Upper lobe of left lung (tissue), 6 donors: ENCODE data around the gene SPINK7. TPM values are rescaled to one million over a fixed set of nuclear protein-coding genes. Genes with fewer than 3 reads are reported as not detected.
A peak's percentile ranks its signal among the peaks of the same experiment; 100 is the strongest.
"Not testable (repeated sequence)": the region's sequence is repeated elsewhere in the genome, so short reads cannot be mapped to it uniquely, and the experiment has no call there.

ENCODE experiments used
- ATAC-seq, 2 donors: fragments of 200-7000 bp; cut with Tn5 transposase; one replicate each; pipeline ENCODE4 v1.9.1; 2022; ENCODE audit warnings: mild to moderate bottlenecking in 2 of 2, moderate library complexity in 2 of 2; ENCODE audit not compliant: low FRiP score in 2 of 2
- DNase-seq, 2 donors: peaks; one replicate each; pipeline ENCODE4 v3.0.0-alpha.2; 2019 to 2020
- H3K27ac ChIP-seq, 4 donors: fragments of 200-600 bp; sonication (generic); one replicate each; pipeline ENCODE4 v1.5.1; 2016 to 2019
- H3K27me3 ChIP-seq, 4 donors: fragments of 200-600 bp; sonication (generic); one replicate each; pipeline ENCODE4 v1.5.1; 2017 to 2019
- H3K36me3 ChIP-seq, 4 donors: fragments of 200-600 bp; sonication (generic); one replicate each; pipeline ENCODE4 v1.5.1; 2016 to 2019
- H3K4me1 ChIP-seq, 4 donors: fragments of 200-600 bp; sonication (generic); one replicate each; pipeline ENCODE4 v1.5.1; 2018 to 2019
- H3K4me3 ChIP-seq, 4 donors: fragments of 200-600 bp; sonication (generic); one replicate each; pipeline ENCODE4 v1.5.1; 2017 to 2019; ENCODE audit warnings: mild to moderate bottlenecking in 2 of 4, moderate library complexity in 1 of 4
- H3K9me3 ChIP-seq, 4 donors: fragments of 200-600 bp; sonication (generic); one replicate each; pipeline ENCODE4 v1.5.1; 2018 to 2019
- EP300 ChIP-seq, 4 donors: sonication (generic); formaldehyde crosslinking; IDR thresholded peaks; one replicate each; pipeline ENCODE4 v1.5.1; 2017; ENCODE audit warnings: antibody characterized with exemption in 4 of 4, control low read depth in 2 of 4
- POLR2A ChIP-seq, 4 donors: fragments of 450-650 bp; IDR thresholded peaks; one replicate each; pipeline ENCODE4 v1.5.1; 2016 to 2017; ENCODE audit warnings: antibody characterized with exemption in 4 of 4, mild to moderate bottlenecking in 2 of 4
- POLR2AphosphoS5 ChIP-seq, 2 donors: sonication (generic); formaldehyde crosslinking; IDR thresholded peaks; one replicate each; pipeline ENCODE4 v1.5.1; 2017; ENCODE audit warnings: antibody characterized with exemption in 2 of 2
- WGBS, 2 donors: methylation state at CpG; one replicate each; pipeline ENCODE4 v1.1.5; 2017 to 2018; 5-methylcytosine and 5-hydroxymethylcytosine counted together
- total RNA-seq, 6 donors: library from RNA; depleted of rRNA in 4 of 6; stranded (reverse); fragments of >200 nt in 4 of 6; gene quantifications; one replicate each; pipeline versions ENCODE4 v1.1.0 to v1.2.1, GENCODE V29; 2016 to 2021
- TF ChIP-seq, protein P1 (sequence below), 6 experiments: fragments of 450-650 bp in 4 of 6; fragments of 200-600 bp in 2 of 6; sonication (generic) in 2 of 6; IDR thresholded peaks; one replicate each; pipeline ENCODE4 v1.5.1; 2016 to 2019; ENCODE audit warnings: antibody characterized with exemption in 6 of 6
- donor health status: DM: no; HTN: no; CAD: no; lungs with moderate emphysema.
- donor health status: DM: no; HTN: yes; CAD: no; lungs with severe emphysema.

SPINK7 gene
- not detected for total RNA-seq

DNA sequence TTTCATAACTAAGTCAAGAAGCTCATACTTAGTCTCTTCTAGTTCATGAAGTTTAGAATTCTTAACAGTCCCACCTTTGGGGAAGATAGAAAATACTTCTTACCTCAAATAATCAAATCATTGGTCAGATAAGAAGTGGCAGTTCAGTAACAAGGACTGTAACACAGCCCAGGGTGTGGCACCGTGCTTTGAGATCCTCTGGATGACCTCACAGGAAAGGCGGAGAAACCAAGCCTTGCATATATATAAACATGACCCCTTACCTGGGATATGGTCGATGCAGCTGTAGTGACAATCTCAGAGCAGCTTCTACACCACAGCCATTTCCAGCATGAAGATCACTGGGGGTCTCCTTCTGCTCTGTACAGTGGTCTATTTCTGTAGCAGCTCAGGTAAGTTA, at the start of gene SPINK7:
Gene SPINK7 (plus strand): TSS at position 271 of the 400 bp plus-strand sequence. CDS start 61 bp downstream, at position 332.
- ATAC-seq, result no peak
- TF ChIP-seq POLR2AphosphoS5 (IDR thresholded peaks at IDR 0.05) (no peak), EP300 (IDR thresholded peaks at IDR 0.05) (no peak), POLR2A (IDR thresholded peaks at IDR 0.05) (no peak)
- TF ChIP-seq, protein P1, sequence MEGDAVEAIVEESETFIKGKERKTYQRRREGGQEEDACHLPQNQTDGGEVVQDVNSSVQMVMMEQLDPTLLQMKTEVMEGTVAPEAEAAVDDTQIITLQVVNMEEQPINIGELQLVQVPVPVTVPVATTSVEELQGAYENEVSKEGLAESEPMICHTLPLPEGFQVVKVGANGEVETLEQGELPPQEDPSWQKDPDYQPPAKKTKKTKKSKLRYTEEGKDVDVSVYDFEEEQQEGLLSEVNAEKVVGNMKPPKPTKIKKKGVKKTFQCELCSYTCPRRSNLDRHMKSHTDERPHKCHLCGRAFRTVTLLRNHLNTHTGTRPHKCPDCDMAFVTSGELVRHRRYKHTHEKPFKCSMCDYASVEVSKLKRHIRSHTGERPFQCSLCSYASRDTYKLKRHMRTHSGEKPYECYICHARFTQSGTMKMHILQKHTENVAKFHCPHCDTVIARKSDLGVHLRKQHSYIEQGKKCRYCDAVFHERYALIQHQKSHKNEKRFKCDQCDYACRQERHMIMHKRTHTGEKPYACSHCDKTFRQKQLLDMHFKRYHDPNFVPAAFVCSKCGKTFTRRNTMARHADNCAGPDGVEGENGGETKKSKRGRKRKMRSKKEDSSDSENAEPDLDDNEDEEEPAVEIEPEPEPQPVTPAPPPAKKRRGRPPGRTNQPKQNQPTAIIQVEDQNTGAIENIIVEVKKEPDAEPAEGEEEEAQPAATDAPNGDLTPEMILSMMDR (IDR thresholded peaks at IDR 0.05), result no peak
- Histone ChIP-seq H3K9me3 (no peaks in the 10 kb centered on the region), H3K4me3 (no peak within 1 kb of the TSS), H3K4me1 (no peaks in the 10 kb centered on the region), H3K27ac (no peak within 1 kb of the TSS), H3K27me3 (no peaks in the 10 kb centered on the region), H3K36me3 (no peaks in the 10 kb centered on the region)
- 65 to 79% methylated on average over 3 of the region's 3 CpGs for WGBS, 2 donors
- no peak for DNase-seq

DNA sequence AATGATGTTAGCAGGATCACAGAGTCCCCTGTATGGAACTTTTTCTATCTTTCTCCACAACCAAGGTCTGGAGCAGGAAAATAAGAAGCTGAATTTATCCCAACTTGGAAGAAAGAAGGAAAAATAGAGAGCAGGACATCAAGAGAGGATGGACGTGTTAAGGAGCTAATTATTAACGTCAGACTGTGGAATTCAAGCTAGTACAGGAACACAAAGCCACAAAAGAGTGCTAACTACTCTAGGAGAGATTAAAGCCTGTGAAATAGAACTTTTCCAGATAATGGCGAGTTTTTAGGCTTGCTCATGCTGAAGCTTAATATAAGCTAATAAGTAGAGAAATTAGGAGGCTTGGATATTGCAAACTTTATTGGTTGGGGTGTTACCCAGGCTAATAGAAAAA, 44.3 kb upstream of the SPINK7 start:
- DNase-seq (no peak), ATAC-seq (no peak)
- no peak overlapping the region for H3K4me3 ChIP-seq
- no peaks in the 10 kb centered on the region for H3K4me1 ChIP-seq
- H3K27me3 ChIP-seq, result no peaks in the 10 kb centered on the region
- H3K9me3 ChIP-seq, result no peaks in the 10 kb centered on the region
- H3K27ac ChIP-seq, result no peak overlapping the region
- TF ChIP-seq, protein P1 (IDR thresholded peaks at IDR 0.05), result no peak
- TF ChIP-seq POLR2AphosphoS5 (IDR thresholded peaks at IDR 0.05) (no peak), EP300 (IDR thresholded peaks at IDR 0.05) (no peak), POLR2A (IDR thresholded peaks at IDR 0.05) (no peak)
- 52 to 60% methylated on average over 3 of the region's 3 CpGs for WGBS, 2 donors
- H3K36me3 ChIP-seq, result no peaks in the 10 kb centered on the region

DNA sequence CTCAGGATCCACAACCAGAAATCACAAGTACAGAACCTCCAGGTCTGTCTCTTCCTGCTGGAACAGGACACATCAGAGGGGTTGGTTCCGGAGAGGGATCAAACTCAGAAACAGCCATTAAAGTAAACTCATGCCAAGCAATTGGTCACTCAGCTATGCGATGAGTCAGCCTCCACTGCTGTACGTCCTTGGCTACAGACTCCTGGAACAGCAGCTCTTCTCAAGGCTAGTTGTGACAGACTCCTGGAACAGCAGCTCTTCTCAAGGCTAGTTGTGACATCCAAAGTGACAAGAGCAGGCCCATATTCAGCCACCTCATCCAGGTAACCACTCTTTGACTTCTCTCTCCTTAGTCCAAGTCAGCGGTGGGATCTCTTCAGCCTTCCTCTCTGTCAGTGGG, 43.7 kb upstream of the SPINK7 start, which contains the start of gene SPINK13:
Gene SPINK13 (plus strand): TSS at position 229 of the 400 bp plus-strand sequence. CDS start 1,279 bp downstream, outside the sequence.
- Histone ChIP-seq H3K4me1 (no peaks in the 10 kb centered on the region), H3K4me3 (no peak within 1 kb of the TSS), H3K9me3 (no peaks in the 10 kb centered on the region), H3K36me3 (no peaks in the 10 kb centered on the region), H3K27ac (no peak within 1 kb of the TSS), H3K27me3 (no peaks in the 10 kb centered on the region)
- TF ChIP-seq POLR2AphosphoS5 (IDR thresholded peaks at IDR 0.05) (no peak), EP300 (IDR thresholded peaks at IDR 0.05) (no peak), POLR2A (IDR thresholded peaks at IDR 0.05) (no peak)
- TF ChIP-seq, protein P1 (IDR thresholded peaks at IDR 0.05), result no peak
- WGBS, 2 donors, result 60 to 82% methylated on average over 2 to 4 of the region's 4 CpGs
- ATAC-seq, result peak in 1 of 2 donors; percentile 49
- DNase-seq, result no peak

DNA sequence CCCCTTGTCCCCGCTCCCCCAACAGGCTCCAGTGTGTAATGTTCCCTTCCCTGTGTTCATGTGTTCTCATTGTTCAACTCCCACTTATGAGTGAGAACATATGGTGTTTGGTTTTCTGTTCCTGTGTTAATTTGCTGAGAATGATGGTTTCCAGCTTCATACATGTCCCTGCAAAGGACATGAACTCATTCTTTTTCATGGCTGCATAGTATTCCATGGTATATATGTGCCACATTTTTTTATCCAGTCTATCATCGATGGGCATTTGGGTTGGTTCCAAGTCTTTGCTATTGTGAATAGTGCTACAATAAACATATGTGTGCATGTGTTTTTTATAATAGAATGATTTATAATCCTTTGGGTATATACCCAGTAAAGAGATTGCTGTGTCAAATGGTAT, 37.1 kb upstream of the SPINK7 start:
- H3K27me3 ChIP-seq, DNase-seq, H3K4me3 ChIP-seq, H3K9me3 ChIP-seq, ATAC-seq, H3K4me1 ChIP-seq, H3K27ac ChIP-seq, H3K36me3 ChIP-seq: not testable (repeated sequence)
- 85 to 95% methylated on average over 2 of the region's 2 CpGs for WGBS, 2 donors

DNA sequence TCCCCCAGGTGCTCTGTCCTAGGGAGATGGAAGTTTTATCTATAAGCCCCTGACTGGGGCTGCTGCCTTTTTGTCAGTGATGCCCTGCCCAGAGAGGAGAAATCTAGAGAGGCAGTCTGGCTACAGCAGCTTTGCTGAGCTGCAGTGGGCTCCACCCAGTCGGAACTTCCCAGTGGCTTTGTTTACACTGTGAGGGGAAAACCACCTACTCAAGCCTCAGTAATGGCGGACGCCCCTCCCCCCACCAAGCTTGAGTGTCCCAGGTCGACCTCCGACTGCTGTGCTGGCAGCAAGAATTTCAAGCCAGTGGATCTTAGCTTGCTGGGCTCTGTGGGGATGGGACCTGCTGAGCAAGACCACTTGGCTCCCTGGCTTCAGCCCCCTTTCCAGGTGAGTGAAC, 31.3 kb upstream of the SPINK7 start:
- not testable (repeated sequence) for H3K27ac ChIP-seq, H3K4me1 ChIP-seq, H3K27me3 ChIP-seq, ATAC-seq, H3K9me3 ChIP-seq, H3K36me3 ChIP-seq, H3K4me3 ChIP-seq
- 7% methylated on average over 5 of the region's 5 CpGs; no CpG with 5 or more reads in 1 of the 2 donors for WGBS, 2 donors
- peak in 1 of 2 donors; percentile 54 for DNase-seq

DNA sequence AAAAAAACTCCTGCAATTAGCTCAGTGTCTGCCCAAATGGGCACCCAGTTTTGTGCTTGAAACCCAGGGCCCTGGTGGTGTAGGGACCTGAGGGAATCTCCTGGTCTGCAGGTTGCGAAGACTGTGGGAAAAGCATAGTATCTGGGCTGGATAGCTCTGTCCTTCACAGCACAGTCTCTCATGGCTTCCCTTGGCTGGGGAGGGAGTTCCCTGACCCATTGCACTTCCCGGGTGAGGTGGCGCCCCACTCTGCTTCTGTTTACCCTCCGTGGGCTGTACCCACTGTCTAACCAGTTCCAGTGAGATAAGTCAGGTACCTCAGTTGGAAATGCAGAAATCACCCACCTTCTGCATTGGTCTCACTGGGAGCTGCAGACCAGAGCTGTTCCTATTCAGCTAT, 30.9 kb upstream of the SPINK7 start:
- H3K27me3 ChIP-seq, H3K27ac ChIP-seq, H3K36me3 ChIP-seq, H3K9me3 ChIP-seq, ATAC-seq, H3K4me3 ChIP-seq, H3K4me1 ChIP-seq, DNase-seq: not testable (repeated sequence)
- 75 to 94% methylated on average over 2 to 4 of the region's 4 CpGs for WGBS, 2 donors
